Measurements from ENCODE around the gene PRKCB.

The PRKCB gene

GRCh38 chr16:23862556-23862955 is 26.8 kb downstream of the PRKCB start:
- peaks cover 0 to 23% (median 4%) of the 10 kb centered on the region in 5 donors for H3K4me1 ChIP-seq (ENCODE audit: control insufficient read depth in 5 of 5, insufficient read depth in 5 of 5, low read length in 5 of 5)
- H3K9me3 ChIP-seq (ENCODE audit: control insufficient read depth in 5 of 5, low read length in 5 of 5), result no peaks in the 10 kb centered on the region
- no peak overlapping the region for H3K9ac ChIP-seq (ENCODE audit: low read length in 5 of 5)
- H3K27ac ChIP-seq (ENCODE audit: low read depth, low read length), result no peak overlapping the region
- no peaks in the 10 kb centered on the region for H3K36me3 ChIP-seq (ENCODE audit: control insufficient read depth in 5 of 5, insufficient read depth in 5 of 5, low read length in 5 of 5)
- H3K4me3 ChIP-seq (ENCODE audit: low read depth in 1 of 5, low read length in 5 of 5), result no peak overlapping the region
- peaks cover 0 to 3% (median 0%) of the 10 kb centered on the region in 5 donors for H3K27me3 ChIP-seq (ENCODE audit: control insufficient read depth in 5 of 5, insufficient read depth in 4 of 5, low read length in 5 of 5)

- H3K9me3 ChIP-seq (ENCODE audit: control insufficient read depth in 5 of 5, low read length in 5 of 5), result no peaks in the 10 kb centered on the region
- peak overlapping the region; percentile 1 to 22 (median 6) for H3K4me3 ChIP-seq (ENCODE audit: low read depth in 1 of 5, low read length in 5 of 5)
- no peaks in the 10 kb centered on the region for H3K27me3 ChIP-seq (ENCODE audit: control insufficient read depth in 5 of 5, insufficient read depth in 4 of 5, low read length in 5 of 5)
- H3K4me1 ChIP-seq (ENCODE audit: control insufficient read depth in 5 of 5, insufficient read depth in 5 of 5, low read length in 5 of 5), result peaks cover 0 to 22% (median 4%) of the 10 kb centered on the region in 5 donors
- H3K9ac ChIP-seq (ENCODE audit: low read length in 5 of 5), result no peak overlapping the region
- no peaks in the 10 kb centered on the region for H3K36me3 ChIP-seq (ENCODE audit: control insufficient read depth in 5 of 5, insufficient read depth in 5 of 5, low read length in 5 of 5)
- H3K27ac ChIP-seq (ENCODE audit: low read depth, low read length), result no peak overlapping the region
These were observed 28.0 kb downstream of the PRKCB start for GRCh38 chr16:23863511-23864422.

GRCh38 chr16:23865853-23866252 is 30.1 kb downstream of the PRKCB start:
- no peak overlapping the region for H3K27ac ChIP-seq (ENCODE audit: low read depth, low read length)
- H3K27me3 ChIP-seq (ENCODE audit: control insufficient read depth in 5 of 5, insufficient read depth in 4 of 5, low read length in 5 of 5), result peaks cover 0 to 4% (median 0%) of the 10 kb centered on the region in 5 donors
- no peaks in the 10 kb centered on the region for H3K36me3 ChIP-seq (ENCODE audit: control insufficient read depth in 5 of 5, insufficient read depth in 5 of 5, low read length in 5 of 5)
- H3K4me3 ChIP-seq (ENCODE audit: low read depth in 1 of 5, low read length in 5 of 5), result no peak overlapping the region
- no peak overlapping the region for H3K9ac ChIP-seq (ENCODE audit: low read length in 5 of 5)
- H3K9me3 ChIP-seq (ENCODE audit: control insufficient read depth in 5 of 5, low read length in 5 of 5), result no peaks in the 10 kb centered on the region
- peaks cover 0 to 19% (median 4%) of the 10 kb centered on the region in 5 donors for H3K4me1 ChIP-seq (ENCODE audit: control insufficient read depth in 5 of 5, insufficient read depth in 5 of 5, low read length in 5 of 5)

- Histone ChIP-seq H3K27me3 (ENCODE audit: control insufficient read depth in 5 of 5, insufficient read depth in 4 of 5, low read length in 5 of 5) (peaks cover 0 to 8% (median 0%) of the 10 kb centered on the region in 5 donors), H3K9ac (ENCODE audit: low read length in 5 of 5) (no peak overlapping the region), H3K4me3 (ENCODE audit: low read depth in 1 of 5, low read length in 5 of 5) (no peak overlapping the region), H3K4me1 (ENCODE audit: control insufficient read depth in 5 of 5, insufficient read depth in 5 of 5, low read length in 5 of 5) (peaks cover 0 to 19% (median 4%) of the 10 kb centered on the region in 5 donors), H3K36me3 (ENCODE audit: control insufficient read depth in 5 of 5, insufficient read depth in 5 of 5, low read length in 5 of 5) (no peaks in the 10 kb centered on the region), H3K27ac (ENCODE audit: low read depth, low read length) (no peak overlapping the region), H3K9me3 (ENCODE audit: control insufficient read depth in 5 of 5, low read length in 5 of 5) (no peaks in the 10 kb centered on the region)
These were observed 30.8 kb downstream of the PRKCB start for GRCh38 chr16:23866621-23867020.

GRCh38 chr16:23867566-23867965 is 31.8 kb downstream of the PRKCB start:
- H3K4me1 ChIP-seq (ENCODE audit: control insufficient read depth in 5 of 5, insufficient read depth in 5 of 5, low read length in 5 of 5), result peaks cover 0 to 19% (median 4%) of the 10 kb centered on the region in 5 donors
- H3K27me3 ChIP-seq (ENCODE audit: control insufficient read depth in 5 of 5, insufficient read depth in 4 of 5, low read length in 5 of 5), result peaks cover 0 to 8% (median 0%) of the 10 kb centered on the region in 5 donors
- no peaks in the 10 kb centered on the region for H3K36me3 ChIP-seq (ENCODE audit: control insufficient read depth in 5 of 5, insufficient read depth in 5 of 5, low read length in 5 of 5)
- no peak overlapping the region for H3K27ac ChIP-seq (ENCODE audit: low read depth, low read length)
- H3K9ac ChIP-seq (ENCODE audit: low read length in 5 of 5), result no peak overlapping the region
- no peak overlapping the region for H3K4me3 ChIP-seq (ENCODE audit: low read depth in 1 of 5, low read length in 5 of 5)
- no peaks in the 10 kb centered on the region for H3K9me3 ChIP-seq (ENCODE audit: control insufficient read depth in 5 of 5, low read length in 5 of 5)

- Histone ChIP-seq H3K27ac (ENCODE audit: low read depth, low read length) (no peak overlapping the region), H3K27me3 (ENCODE audit: control insufficient read depth in 5 of 5, insufficient read depth in 4 of 5, low read length in 5 of 5) (peaks cover 0 to 8% (median 0%) of the 10 kb centered on the region in 5 donors), H3K4me3 (ENCODE audit: low read depth in 1 of 5, low read length in 5 of 5) (no peak overlapping the region), H3K9ac (ENCODE audit: low read length in 5 of 5) (no peak overlapping the region), H3K36me3 (ENCODE audit: control insufficient read depth in 5 of 5, insufficient read depth in 5 of 5, low read length in 5 of 5) (no peaks in the 10 kb centered on the region), H3K4me1 (ENCODE audit: control insufficient read depth in 5 of 5, insufficient read depth in 5 of 5, low read length in 5 of 5) (peaks cover 0 to 19% (median 4%) of the 10 kb centered on the region in 5 donors), H3K9me3 (ENCODE audit: control insufficient read depth in 5 of 5, low read length in 5 of 5) (no peaks in the 10 kb centered on the region)
These were observed 32.4 kb downstream of the PRKCB start for GRCh38 chr16:23868136-23868535.

GRCh38 chr16:23869052-23869451 is 33.3 kb downstream of the PRKCB start:
- Histone ChIP-seq H3K36me3 (ENCODE audit: control insufficient read depth in 5 of 5, insufficient read depth in 5 of 5, low read length in 5 of 5) (no peaks in the 10 kb centered on the region), H3K9ac (ENCODE audit: low read length in 5 of 5) (no peak overlapping the region), H3K9me3 (ENCODE audit: control insufficient read depth in 5 of 5, low read length in 5 of 5) (no peaks in the 10 kb centered on the region), H3K27ac (ENCODE audit: low read depth, low read length) (no peak overlapping the region), H3K4me1 (ENCODE audit: control insufficient read depth in 5 of 5, insufficient read depth in 5 of 5, low read length in 5 of 5) (peaks cover 0 to 18% (median 4%) of the 10 kb centered on the region in 5 donors), H3K4me3 (ENCODE audit: low read depth in 1 of 5, low read length in 5 of 5) (no peak overlapping the region), H3K27me3 (ENCODE audit: control insufficient read depth in 5 of 5, insufficient read depth in 4 of 5, low read length in 5 of 5) (peaks cover 0 to 8% (median 0%) of the 10 kb centered on the region in 5 donors)

- Histone ChIP-seq H3K9me3 (ENCODE audit: control insufficient read depth in 5 of 5, low read length in 5 of 5) (no peaks in the 10 kb centered on the region), H3K4me3 (ENCODE audit: low read depth in 1 of 5, low read length in 5 of 5) (no peak overlapping the region), H3K9ac (ENCODE audit: low read length in 5 of 5) (no peak overlapping the region), H3K27me3 (ENCODE audit: control insufficient read depth in 5 of 5, insufficient read depth in 4 of 5, low read length in 5 of 5) (peaks cover 0 to 8% (median 0%) of the 10 kb centered on the region in 5 donors), H3K4me1 (ENCODE audit: control insufficient read depth in 5 of 5, insufficient read depth in 5 of 5, low read length in 5 of 5) (peaks cover 0 to 9% (median 0%) of the 10 kb centered on the region in 5 donors), H3K27ac (ENCODE audit: low read depth, low read length) (no peak overlapping the region), H3K36me3 (ENCODE audit: control insufficient read depth in 5 of 5, insufficient read depth in 5 of 5, low read length in 5 of 5) (no peaks in the 10 kb centered on the region)
These were observed 36.1 kb downstream of the PRKCB start for GRCh38 chr16:23871924-23872323.

- Histone ChIP-seq H3K9ac (ENCODE audit: low read length in 5 of 5) (no peak overlapping the region), H3K4me1 (ENCODE audit: control insufficient read depth in 5 of 5, insufficient read depth in 5 of 5, low read length in 5 of 5) (no peaks in the 10 kb centered on the region), H3K27ac (ENCODE audit: low read depth, low read length) (no peak overlapping the region), H3K36me3 (ENCODE audit: control insufficient read depth in 5 of 5, insufficient read depth in 5 of 5, low read length in 5 of 5) (no peaks in the 10 kb centered on the region), H3K27me3 (ENCODE audit: control insufficient read depth in 5 of 5, insufficient read depth in 4 of 5, low read length in 5 of 5) (peaks cover 0 to 8% (median 0%) of the 10 kb centered on the region in 5 donors), H3K4me3 (ENCODE audit: low read depth in 1 of 5, low read length in 5 of 5) (no peak overlapping the region), H3K9me3 (ENCODE audit: control insufficient read depth in 5 of 5, low read length in 5 of 5) (no peaks in the 10 kb centered on the region)
These were observed 39.0 kb downstream of the PRKCB start for GRCh38 chr16:23874613-23875294.

Measured in subcutaneous abdominal adipose tissue (tissue), 5 donors.